Renal cortical epithelial cell (primary cell): ENCODE data around the gene ZNF80. TPM values are rescaled to one million over a fixed set of nuclear protein-coding genes. Genes with fewer than 3 reads are reported as not detected.

Source experiments
- DNase-seq: peaks from one replicate; pipeline ENCODE4 v3.0.0-alpha.2; 2011; ENCODE audit warnings: low read depth
- total RNA-seq: library from RNA; depleted of rRNA; stranded (reverse); fragments of >200 nt; gene quantifications from 2 replicates; pipeline ENCODE4 v1.2.3, GENCODE V29; 2014

ZNF80 gene
- total RNA-seq, 1 donor from 2014 or later = not detected

GRCh38 chr3:114219741-114220140, 17.6 kb downstream of the ZNF80 start:
- DNase-seq = no peak

- peak; percentile 9 for DNase-seq
Measured at GRCh38 chr3:114218578-114219185, 18.7 kb downstream of the ZNF80 start.

- DNase-seq = no peak
Measured at GRCh38 chr3:114218006-114218405, 19.4 kb downstream of the ZNF80 start.

- no peak for DNase-seq
Measured at GRCh38 chr3:114217266-114217665, 20.1 kb downstream of the ZNF80 start.

GRCh38 chr3:114216186-114216970, 21.0 kb downstream of the ZNF80 start:
- peak; percentile 33 for DNase-seq

GRCh38 chr3:114214542-114215341, 22.6 kb downstream of the ZNF80 start:
- DNase-seq = peak; percentile 22

GRCh38 chr3:114213627-114214541, 23.5 kb downstream of the ZNF80 start:
- DNase-seq = peak; percentile 87

- peak; percentile 17 for DNase-seq
Measured at GRCh38 chr3:114213292-114213626, 24.1 kb downstream of the ZNF80 start.

- no peak for DNase-seq
Measured at GRCh38 chr3:114212646-114213045, 24.7 kb downstream of the ZNF80 start.

GRCh38 chr3:114207768-114208167, 29.6 kb downstream of the ZNF80 start:
- no peak for DNase-seq

GRCh38 chr3:114206342-114206741, 31.0 kb downstream of the ZNF80 start:
- DNase-seq = no peak

- peak; percentile 10 for DNase-seq
Measured at GRCh38 chr3:114205541-114205940, 31.8 kb downstream of the ZNF80 start.

- peak; percentile 13 for DNase-seq
Measured at GRCh38 chr3:114194750-114195149, 42.6 kb downstream of the ZNF80 start.

- DNase-seq = no peak
Measured at GRCh38 chr3:114192136-114192535, 45.2 kb downstream of the ZNF80 start.

GRCh38 chr3:114186501-114186900, 50.9 kb downstream of the ZNF80 start:
- DNase-seq = no peak

Other genes starting within 250 kb of the ZNF80 start
- gene CCDC191, start 181.1 kb downstream of the ZNF80 start, total RNA-seq = 1.6 and 6.4 TPM in 2 replicates
- gene QTRT2, start 180.8 kb downstream of the ZNF80 start, total RNA-seq = 21.0 and 24.3 TPM in 2 replicates
- gene DRD3, start 58.5 kb downstream of the ZNF80 start, total RNA-seq = not detected in 2 replicates
- gene TIGIT, start 56.5 kb upstream of the ZNF80 start, total RNA-seq = not detected in 2 replicates